SH-SY5Y (cell line): ENCODE results near the gene MRM2.

Experiments used
- GATA2 ChIP-seq: IDR thresholded peaks from 2 replicates; pipeline ENCODE4 v1.6.1; 2011; ENCODE audit warnings: mild to moderate bottlenecking, low read depth, low read length
- GATA3 ChIP-seq: IDR thresholded peaks from 2 replicates; pipeline ENCODE4 v1.6.1; 2011; ENCODE audit warnings: low read depth, mild to moderate bottlenecking, low read length, moderate library complexity

GRCh38 chr7:2227699-2228098, 14.3 kb downstream of the MRM2 start:
- no peak for TF ChIP-seq GATA3
- no peak for TF ChIP-seq GATA2
